ENCODE results near the gene SRMS.

The SRMS gene

GRCh38 chr20:63539092-63539430 lies 8.5 kb downstream of the SRMS start:
- H3K4me3 ChIP-seq (replicated peaks; ENCODE audit: low read depth, low read length), result no peak overlapping the region
- DNase-seq (ENCODE audit: extremely low read depth, low read depth), result no peak
- TF ChIP-seq CTCF (IDR thresholded peaks at IDR 0.05; ENCODE audit: low read depth, low read length, missing control alignments), result no peak

GRCh38 chr20:63538204-63539091 lies 9.1 kb downstream of the SRMS start:
- H3K4me3 ChIP-seq (replicated peaks; ENCODE audit: low read depth, low read length), result no peak overlapping the region
- DNase-seq (ENCODE audit: extremely low read depth, low read depth), result no peak
- no peak for TF ChIP-seq CTCF (IDR thresholded peaks at IDR 0.05; ENCODE audit: low read depth, low read length, missing control alignments)

GRCh38 chr20:63537525-63538203 lies 9.9 kb downstream of the SRMS start:
- peak; percentile 86 for TF ChIP-seq CTCF (IDR thresholded peaks at IDR 0.05; ENCODE audit: low read depth, low read length, missing control alignments)
- DNase-seq (ENCODE audit: extremely low read depth, low read depth), result peak; percentile 65
- H3K4me3 ChIP-seq (replicated peaks; ENCODE audit: low read depth, low read length), result no peak overlapping the region

GRCh38 chr20:63536997-63537524 lies 10.5 kb downstream of the SRMS start, which contains the start of gene PTK6:
PTK6 (minus strand) TSS chr20:63537376; CDS start chr20:63537314, 62 bp downstream.
- H3K4me3 ChIP-seq (replicated peaks; ENCODE audit: low read depth, low read length), result no peak within 1 kb of the TSS
- no peak for DNase-seq (ENCODE audit: extremely low read depth, low read depth)
- TF ChIP-seq CTCF (IDR thresholded peaks at IDR 0.05; ENCODE audit: low read depth, low read length, missing control alignments), result no peak

- no peak overlapping the region for H3K4me3 ChIP-seq (replicated peaks; ENCODE audit: low read depth, low read length)
- no peak for TF ChIP-seq CTCF (IDR thresholded peaks at IDR 0.05; ENCODE audit: low read depth, low read length, missing control alignments)
- no peak for DNase-seq (ENCODE audit: extremely low read depth, low read depth)
These were observed 11.1 kb downstream of the SRMS start for GRCh38 chr20:63536241-63536977.

- DNase-seq (ENCODE audit: extremely low read depth, low read depth), result no peak
- TF ChIP-seq CTCF (IDR thresholded peaks at IDR 0.05; ENCODE audit: low read depth, low read length, missing control alignments), result no peak
- no peak overlapping the region for H3K4me3 ChIP-seq (replicated peaks; ENCODE audit: low read depth, low read length)
These were observed 12.5 kb downstream of the SRMS start for GRCh38 chr20:63534831-63535651.

All from HFF-Myc (cell line).